GM18505 (cell line): ENCODE results near the gene SIPA1L3.

Experiments used
- ATAC-seq: cut with Tn5 transposase; IDR thresholded peaks from one replicate; pipeline ENCODE4 v1.9.1; 2021; ENCODE audit not compliant: unreplicated experiment
- POLR2A ChIP-seq: IDR thresholded peaks from 4 replicates; pipeline ENCODE4 v1.6.1; 2011; ENCODE audit warnings: borderline replicate concordance; ENCODE audit not compliant: insufficient read depth, insufficient read length; ENCODE audit errors: extremely low read depth

Gene SIPA1L3

DNA sequence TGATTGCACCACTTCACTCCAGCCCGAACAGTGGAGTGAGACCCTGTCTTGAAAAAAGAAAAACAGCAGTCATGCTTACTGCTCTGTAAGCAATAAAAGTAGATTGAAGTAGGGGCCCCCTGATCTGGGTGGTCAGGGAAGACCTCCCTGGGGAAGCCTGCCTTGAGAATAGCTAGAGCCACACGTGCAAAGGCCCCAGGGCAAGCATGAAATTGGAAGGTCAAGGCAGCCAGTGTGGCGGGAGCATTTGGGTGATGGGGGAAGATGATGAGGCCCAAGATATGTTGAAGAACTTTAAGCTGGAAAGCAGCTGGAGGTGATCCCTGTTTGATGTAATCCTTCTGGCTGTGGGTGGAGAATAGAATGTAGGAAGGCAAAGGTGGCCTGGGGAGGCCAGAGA is 104.4 kb downstream of the SIPA1L3 start:
- no peak for ATAC-seq

GRCh38 chr19:38012290-38012689 is 105.3 kb downstream of the SIPA1L3 start:
- no peak for TF ChIP-seq POLR2A
- no peak for ATAC-seq

More for the DNA sequence above, 104.4 kb downstream of the SIPA1L3 start:
- no peak for TF ChIP-seq POLR2A

DNA sequence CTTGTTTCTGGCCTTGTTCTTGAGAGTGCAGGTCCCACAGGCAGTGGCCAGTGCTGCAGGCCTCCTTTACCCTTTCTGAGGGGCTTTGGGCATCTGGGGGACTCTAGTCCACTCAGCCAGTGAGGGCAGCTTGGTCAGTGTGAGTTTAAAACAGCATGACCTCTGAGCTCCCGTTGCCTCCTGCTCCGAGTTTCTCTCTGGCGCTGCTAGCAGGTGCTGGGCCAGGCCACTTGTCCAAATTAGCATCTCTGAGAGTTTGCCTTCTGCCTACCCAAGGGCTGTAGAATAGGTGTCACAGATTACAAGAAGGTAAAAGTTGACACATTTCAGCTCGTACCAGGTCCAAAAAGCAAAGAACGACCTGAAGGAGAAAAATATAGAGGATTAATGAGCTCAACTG is 105.9 kb downstream of the SIPA1L3 start:
- ATAC-seq: no peak
- no peak for TF ChIP-seq POLR2A

- no peak for ATAC-seq
- TF ChIP-seq POLR2A: no peak
Observed at GRCh38 chr19:38013913-38014580, 107.0 kb downstream of the SIPA1L3 start.

- no peak for TF ChIP-seq POLR2A
- ATAC-seq: no peak
Observed at GRCh38 chr19:38015216-38015615, 108.2 kb downstream of the SIPA1L3 start.

- no peak for ATAC-seq
- no peak for TF ChIP-seq POLR2A
Observed at GRCh38 chr19:38015761-38016160, 108.8 kb downstream of the SIPA1L3 start.

GRCh38 chr19:38017401-38018151 is 110.6 kb downstream of the SIPA1L3 start:
- ATAC-seq: no peak
- no peak for TF ChIP-seq POLR2A

- ATAC-seq: no peak
- no peak for TF ChIP-seq POLR2A
Observed at GRCh38 chr19:38018694-38019395, 111.8 kb downstream of the SIPA1L3 start.

DNA sequence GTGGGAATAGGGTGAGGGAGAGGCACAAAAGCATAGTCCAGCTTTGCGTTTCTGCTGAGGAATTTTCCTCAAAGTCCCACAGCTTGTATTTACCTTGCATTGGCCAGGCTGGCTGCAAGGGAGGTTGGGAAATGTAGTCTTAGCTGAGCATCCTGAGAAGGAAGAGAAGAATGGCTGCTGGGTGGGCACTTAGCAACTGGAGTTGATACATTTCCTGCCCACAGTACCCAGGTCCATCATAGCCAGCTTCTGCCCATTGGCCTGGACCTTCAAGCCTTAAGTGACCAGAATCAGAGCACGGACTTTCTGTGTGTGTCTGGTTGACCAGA is 112.4 kb downstream of the SIPA1L3 start:
- no peak for ATAC-seq
- TF ChIP-seq POLR2A: no peak

GRCh38 chr19:38020311-38020710 is 113.3 kb downstream of the SIPA1L3 start:
- no peak for ATAC-seq
- TF ChIP-seq POLR2A: no peak

DNA sequence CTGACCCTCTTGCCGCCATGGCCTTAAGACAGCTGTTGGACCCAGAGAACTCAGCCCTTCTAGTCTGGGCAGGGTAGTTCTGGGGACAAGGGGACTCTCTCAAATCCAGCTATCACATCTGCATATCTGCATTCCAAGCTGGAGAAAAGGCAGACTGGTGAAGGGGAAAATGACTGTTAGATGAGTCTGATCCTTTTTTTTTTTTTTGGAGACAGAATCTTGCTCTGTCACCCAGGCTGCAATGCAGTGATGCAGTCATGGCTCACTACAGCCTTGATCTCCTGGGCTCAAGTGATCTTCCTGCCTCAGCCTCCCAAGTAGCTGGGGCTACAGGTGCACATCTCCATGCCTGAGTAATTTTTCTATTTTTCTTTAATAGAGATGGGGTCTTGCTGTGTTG is 114.3 kb downstream of the SIPA1L3 start:
- TF ChIP-seq POLR2A: no peak
- ATAC-seq: no peak

- ATAC-seq: no peak
Observed at GRCh38 chr19:38022791-38023670, 116.0 kb downstream of the SIPA1L3 start.

More at GRCh38 chr19:38022791-38023670, 116.0 kb downstream of the SIPA1L3 start:
- TF ChIP-seq POLR2A: no peak
